ENCODE data around the gene SLC1A7.

Gene SLC1A7

GRCh38 chr1:53134042-53134485 is 8.4 kb downstream of the SLC1A7 start:
- DNase-seq (ENCODE audit: low read depth in 2 of 2), result no peak

- DNase-seq (ENCODE audit: low read depth in 2 of 2), result no peak
Measured at GRCh38 chr1:53133261-53134041, 9.0 kb downstream of the SLC1A7 start.

- no peak for DNase-seq (ENCODE audit: low read depth in 2 of 2)
Measured at GRCh38 chr1:53132176-53132575, 10.3 kb downstream of the SLC1A7 start.

- DNase-seq (ENCODE audit: low read depth in 2 of 2), result no peak
Measured at GRCh38 chr1:53131590-53131938, 10.9 kb downstream of the SLC1A7 start.

- no peak for DNase-seq (ENCODE audit: low read depth in 2 of 2)
Measured at GRCh38 chr1:53130878-53131589, 11.4 kb downstream of the SLC1A7 start.

- DNase-seq (ENCODE audit: low read depth in 2 of 2), result no peak
Measured at GRCh38 chr1:53130598-53130877, 11.9 kb downstream of the SLC1A7 start.

GRCh38 chr1:53129891-53130597 is 12.4 kb downstream of the SLC1A7 start:
- DNase-seq (ENCODE audit: low read depth in 2 of 2), result no peak

- DNase-seq (ENCODE audit: low read depth in 2 of 2), result no peak
Measured at GRCh38 chr1:53128401-53128800, 14.0 kb downstream of the SLC1A7 start.

- no peak for DNase-seq (ENCODE audit: low read depth in 2 of 2)
Measured at GRCh38 chr1:53127546-53127945, 14.9 kb downstream of the SLC1A7 start.

- DNase-seq (ENCODE audit: low read depth in 2 of 2), result no peak
Measured at GRCh38 chr1:53126495-53126894, 15.9 kb downstream of the SLC1A7 start.

- DNase-seq (ENCODE audit: low read depth in 2 of 2), result no peak
Measured at GRCh38 chr1:53125623-53126360, 16.6 kb downstream of the SLC1A7 start.

GRCh38 chr1:53125122-53125521 is 17.3 kb downstream of the SLC1A7 start:
- DNase-seq (ENCODE audit: low read depth in 2 of 2), result no peak

GRCh38 chr1:53123453-53124140 is 18.8 kb downstream of the SLC1A7 start:
- no peak for DNase-seq (ENCODE audit: low read depth in 2 of 2)

- DNase-seq (ENCODE audit: low read depth in 2 of 2), result no peak
Measured at GRCh38 chr1:53122961-53123413, 19.5 kb downstream of the SLC1A7 start.

GRCh38 chr1:53122201-53122885 is 20.1 kb downstream of the SLC1A7 start:
- no peak for DNase-seq (ENCODE audit: low read depth in 2 of 2)

- peak; percentile 49 to 55 for DNase-seq (ENCODE audit: low read depth in 2 of 2)
Measured at GRCh38 chr1:53121319-53122172, 20.9 kb downstream of the SLC1A7 start.

- no peak for DNase-seq (ENCODE audit: low read depth in 2 of 2)
Measured at GRCh38 chr1:53120659-53121058, 21.8 kb downstream of the SLC1A7 start.

- no peak for DNase-seq (ENCODE audit: low read depth in 2 of 2)
Measured at GRCh38 chr1:53117836-53118235, 24.6 kb downstream of the SLC1A7 start.

- no peak for DNase-seq (ENCODE audit: low read depth in 2 of 2)
Measured at GRCh38 chr1:53116933-53117600, 25.4 kb downstream of the SLC1A7 start.

Data from fibroblast of skin of left biceps (primary cell).